ENCODE results near the gene THEM4. TPM values are rescaled to one million over a fixed set of nuclear protein-coding genes. Genes with fewer than 3 reads are reported as not detected.

Gene THEM4
- total RNA-seq, 2 experiments from 2014 or later = 7.2 to 21.5 TPM

GRCh38 chr1:151949371-151950193, 40.3 kb upstream of the THEM4 start:
- Histone ChIP-seq H3K4me2 (ENCODE audit: low read length) (no peak overlapping the region), H3K79me2 (ENCODE audit: insufficient read depth, low read depth, low read length) (no peaks in the 10 kb centered on the region), H3K9me3 (ENCODE audit: low read length) (no peaks in the 10 kb centered on the region), H3K4me1 (ENCODE audit: insufficient read depth, low read length, poor library complexity, severe bottlenecking) (no peaks in the 10 kb centered on the region), H3K36me3 (ENCODE audit: insufficient read depth, low read length) (no peaks in the 10 kb centered on the region), H3K9me2 (ENCODE audit: insufficient read depth, low read length) (no peaks in the 10 kb centered on the region), H3K27ac (ENCODE audit: low read depth, low read length, poor library complexity, severe bottlenecking) (no peak overlapping the region), H2AFZ (ENCODE audit: low read length) (no peak overlapping the region), H3K4me3 (ENCODE audit: low read depth, low read length, poor library complexity, severe bottlenecking) (no peak overlapping the region), H4K20me1 (ENCODE audit: insufficient read depth, low read length) (no peaks in the 10 kb centered on the region)
- TF ChIP-seq, protein P1, sequence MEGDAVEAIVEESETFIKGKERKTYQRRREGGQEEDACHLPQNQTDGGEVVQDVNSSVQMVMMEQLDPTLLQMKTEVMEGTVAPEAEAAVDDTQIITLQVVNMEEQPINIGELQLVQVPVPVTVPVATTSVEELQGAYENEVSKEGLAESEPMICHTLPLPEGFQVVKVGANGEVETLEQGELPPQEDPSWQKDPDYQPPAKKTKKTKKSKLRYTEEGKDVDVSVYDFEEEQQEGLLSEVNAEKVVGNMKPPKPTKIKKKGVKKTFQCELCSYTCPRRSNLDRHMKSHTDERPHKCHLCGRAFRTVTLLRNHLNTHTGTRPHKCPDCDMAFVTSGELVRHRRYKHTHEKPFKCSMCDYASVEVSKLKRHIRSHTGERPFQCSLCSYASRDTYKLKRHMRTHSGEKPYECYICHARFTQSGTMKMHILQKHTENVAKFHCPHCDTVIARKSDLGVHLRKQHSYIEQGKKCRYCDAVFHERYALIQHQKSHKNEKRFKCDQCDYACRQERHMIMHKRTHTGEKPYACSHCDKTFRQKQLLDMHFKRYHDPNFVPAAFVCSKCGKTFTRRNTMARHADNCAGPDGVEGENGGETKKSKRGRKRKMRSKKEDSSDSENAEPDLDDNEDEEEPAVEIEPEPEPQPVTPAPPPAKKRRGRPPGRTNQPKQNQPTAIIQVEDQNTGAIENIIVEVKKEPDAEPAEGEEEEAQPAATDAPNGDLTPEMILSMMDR (conservative IDR thresholded peaks at IDR 0.05; ENCODE audit: low read length) = no peak
- TF ChIP-seq EZH2phosphoT487 (IDR thresholded peaks at IDR 0.05; ENCODE audit: borderline replicate concordance, low read depth, low read length) = no peak
- BruUV-seq (replicated peaks) = no TSS peak
- DNase-seq (ENCODE audit: low spot score) = no peak
- ChIA-PET POLR2A (no interaction called here), CTCF (ENCODE audit: unreplicated experiment) (no interaction called here)
- intact Hi-C loops (cut with micrococcal nuclease; ENCODE audit: unreplicated experiment) = no loop called here

GRCh38 chr1:151948506-151948905, 39.2 kb upstream of the THEM4 start:
- intact Hi-C loops (cut with micrococcal nuclease; ENCODE audit: unreplicated experiment) = no loop called here
- CTCF ChIA-PET (ENCODE audit: unreplicated experiment) = no interaction called here

DNA sequence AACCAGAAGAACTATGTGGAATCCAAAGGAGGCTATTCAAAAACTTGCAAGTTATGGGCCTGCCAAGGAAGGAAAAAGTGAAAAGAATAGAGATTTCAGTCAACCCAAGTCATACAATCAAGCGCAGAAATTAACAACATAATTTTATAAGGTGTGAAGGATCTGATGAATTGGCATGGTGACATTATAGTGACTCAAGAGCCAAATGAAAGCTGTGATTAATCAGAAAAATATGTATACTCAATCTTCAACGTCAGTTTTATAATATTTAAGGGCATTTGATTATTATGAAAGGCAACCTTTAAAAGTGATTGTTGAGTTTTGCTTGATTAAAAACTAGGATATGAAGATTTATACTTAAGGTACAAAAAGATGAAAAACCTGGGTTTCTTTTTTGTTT, 37.8 kb upstream of the THEM4 start:
- ChIA-PET POLR2A (no interaction called here), CTCF (ENCODE audit: unreplicated experiment) (no interaction called here)
- Histone ChIP-seq H4K20me1 (ENCODE audit: insufficient read depth, low read length) (no peaks in the 10 kb centered on the region), H3K9me2 (ENCODE audit: insufficient read depth, low read length) (no peaks in the 10 kb centered on the region), H3K27ac (ENCODE audit: low read depth, low read length, poor library complexity, severe bottlenecking) (no peak overlapping the region), H3K4me2 (ENCODE audit: low read length) (no peak overlapping the region), H3K4me3 (ENCODE audit: low read depth, low read length, poor library complexity, severe bottlenecking) (no peak overlapping the region), H3K79me2 (ENCODE audit: insufficient read depth, low read depth, low read length) (no peaks in the 10 kb centered on the region), H2AFZ (ENCODE audit: low read length) (no peak overlapping the region), H3K9me3 (ENCODE audit: low read length) (no peaks in the 10 kb centered on the region), H3K4me1 (ENCODE audit: insufficient read depth, low read length, poor library complexity, severe bottlenecking) (no peaks in the 10 kb centered on the region), H3K36me3 (ENCODE audit: insufficient read depth, low read length) (no peaks in the 10 kb centered on the region)
- DNase-seq (ENCODE audit: low spot score) = no peak
- BruUV-seq (replicated peaks) = no TSS peak
- TF ChIP-seq, protein P1 (conservative IDR thresholded peaks at IDR 0.05; ENCODE audit: low read length) = no peak
- no peak for TF ChIP-seq EZH2phosphoT487 (IDR thresholded peaks at IDR 0.05; ENCODE audit: borderline replicate concordance, low read depth, low read length)
- intact Hi-C loops (cut with micrococcal nuclease; ENCODE audit: unreplicated experiment) = no loop called here

More at GRCh38 chr1:151948506-151948905, 39.2 kb upstream of the THEM4 start:
- Histone ChIP-seq H4K20me1 (ENCODE audit: insufficient read depth, low read length) (no peaks in the 10 kb centered on the region), H3K36me3 (ENCODE audit: insufficient read depth, low read length) (no peaks in the 10 kb centered on the region), H3K9me3 (ENCODE audit: low read length) (no peaks in the 10 kb centered on the region), H3K79me2 (ENCODE audit: insufficient read depth, low read depth, low read length) (no peaks in the 10 kb centered on the region), H3K27ac (ENCODE audit: low read depth, low read length, poor library complexity, severe bottlenecking) (no peak overlapping the region), H2AFZ (ENCODE audit: low read length) (no peak overlapping the region), H3K4me1 (ENCODE audit: insufficient read depth, low read length, poor library complexity, severe bottlenecking) (no peaks in the 10 kb centered on the region), H3K9me2 (ENCODE audit: insufficient read depth, low read length) (no peaks in the 10 kb centered on the region), H3K4me2 (ENCODE audit: low read length) (no peak overlapping the region), H3K4me3 (ENCODE audit: low read depth, low read length, poor library complexity, severe bottlenecking) (no peak overlapping the region)
- no peak for DNase-seq (ENCODE audit: low spot score)
- POLR2A ChIA-PET = no interaction called here
- BruUV-seq (replicated peaks) = no TSS peak
- no peak for TF ChIP-seq EZH2phosphoT487 (IDR thresholded peaks at IDR 0.05; ENCODE audit: borderline replicate concordance, low read depth, low read length)
- TF ChIP-seq, protein P1 (conservative IDR thresholded peaks at IDR 0.05; ENCODE audit: low read length) = no peak
